ENCODE measurements around the gene PXT1. TPM values are rescaled to one million over a fixed set of nuclear protein-coding genes. Genes with fewer than 3 reads are reported as not detected.

PXT1 gene
- total and polyA plus RNA-seq, 9 of the 15 experiments (the other 6 are each of a cell fraction or from before 2014, with no cell fraction given): 0.09 to 0.11 (median 0.10) TPM; not detected in 5

- BruUV-seq (replicated peaks): no TSS peak
- no peaks in the 10 kb centered on the region for H3K9me1 ChIP-seq (ENCODE audit: control insufficient read depth, insufficient read depth, low read length)
- FAIRE-seq: no peak
- H3K9ac ChIP-seq (ENCODE audit: insufficient read depth in 1 of 2, low read depth in 2 of 2, low read length in 2 of 2): no peak overlapping the region
- in situ Hi-C loops (cut with MboI): no loop called here
- H3K27me3 ChIP-seq (ENCODE audit: control insufficient read depth in 2 of 2, insufficient read depth in 2 of 2, low read length in 2 of 2): no peaks in the 10 kb centered on the region
- peaks cover 28 to 33% of the 10 kb centered on the region in 2 experiments for H3K4me1 ChIP-seq (replicated peaks in 1 of 2; ENCODE audit: control insufficient read depth in 2 of 2, insufficient read depth in 2 of 2, low read length in 2 of 2)
- no peaks in the 10 kb centered on the region for H3K36me3 ChIP-seq (ENCODE audit: control insufficient read depth, insufficient read depth, low read length)
- ChIA-PET POLR2A (interaction anchor here (0.6 to 3.6 kb wide), 4 partner anchors 9 to 424 kb away, joined by 3 to 15 read pairs (median 6); no protein-coding TSS in a partner anchor), CTCF (ENCODE audit: low intra/inter-chr PET ratio) (interaction anchor here (0.5 kb wide), 1 partner anchor 1006 kb away, joined by 3 read pairs; no protein-coding TSS in a partner anchor)
- intact Hi-C loops (cut with micrococcal nuclease): no loop called here
- no peak overlapping the region for H3K4me2 ChIP-seq (ENCODE audit: insufficient read depth, low read length)
- H3K27ac ChIP-seq (ENCODE audit: extremely low read depth, low read depth, low read length): no peak overlapping the region
- peaks cover 9% of the 10 kb centered on the region; the same call in 1 of the 2 replicates for H4K20me1 ChIP-seq (replicated peaks; ENCODE audit: control insufficient read depth, insufficient read depth, low read length)
- no peak overlapping the region for H3K4me3 ChIP-seq
- H2AFZ ChIP-seq (ENCODE audit: low read depth, low read length): no peak overlapping the region
- ATAC-seq: no peak
- peaks cover 5% of the 10 kb centered on the region; the same call in 1 of the 2 replicates for H3K9me3 ChIP-seq (replicated peaks; ENCODE audit: control insufficient read depth, insufficient read depth, low read depth, low read length)
- no peaks in the 10 kb centered on the region for H3K79me2 ChIP-seq (ENCODE audit: control insufficient read depth, insufficient read depth, low read length)
- peak in 1 of 4 experiments; percentile 65 for DNase-seq (ENCODE audit: extremely low read depth in 1 of 4, low spot score in 3 of 4)
- WGBS (ENCODE audit: insufficient coverage, low coverage, missing lambda C conversion rate): 25% methylated on average over 6 of the region's 6 CpGs
- TF ChIP-seq CBFA2T2 (conservative IDR thresholded peaks at IDR 0.05) (peak; percentile 32; the same call in 1 of the 2 replicates), PBX2 (CRISPR knock-in tag; IDR thresholded peaks at IDR 0.05; ENCODE audit: low read depth) (no peak), PBX2 (tag; conservative IDR thresholded peaks at IDR 0.05; ENCODE audit: low read depth) (no peak), SLC30A9 (CRISPR knock-in tag; IDR thresholded peaks at IDR 0.05) (no peak), CBX3 (IDR thresholded peaks at IDR 0.05; ENCODE audit: borderline replicate concordance in 1 of 2, low read length in 2 of 2) (no peak), GTF2A2 (tag; IDR thresholded peaks at IDR 0.05) (no peak), MYC (IDR thresholded peaks at IDR 0.05; ENCODE audit: low read depth, low read length) (no peak), MYC (CRISPR knock-in tag; IDR thresholded peaks at IDR 0.05; ENCODE audit: borderline replicate concordance, low read depth) (no peak), NKRF (IDR thresholded peaks at IDR 0.05; ENCODE audit: borderline replicate concordance) (no peak), CLOCK (CRISPR knock-in tag; IDR thresholded peaks at IDR 0.05; ENCODE audit: borderline replicate concordance) (no peak), ZNF507 (tag; conservative IDR thresholded peaks at IDR 0.05) (no peak), ATF2 (CRISPR knock-in tag; IDR thresholded peaks at IDR 0.05) (no peak), RAD51 (IDR thresholded peaks at IDR 0.05; ENCODE audit: borderline replicate concordance, low read depth) (peak; percentile 53; the same call in 1 of the 2 replicates), MEF2A (IDR thresholded peaks at IDR 0.05; ENCODE audit: control insufficient read depth, low read depth, low read length) (no peak)
These were observed 93.4 kb downstream of the PXT1 start for GRCh38 chr6:36349240-36349639.
